ENCODE data around the gene TAOK2.

DNA sequence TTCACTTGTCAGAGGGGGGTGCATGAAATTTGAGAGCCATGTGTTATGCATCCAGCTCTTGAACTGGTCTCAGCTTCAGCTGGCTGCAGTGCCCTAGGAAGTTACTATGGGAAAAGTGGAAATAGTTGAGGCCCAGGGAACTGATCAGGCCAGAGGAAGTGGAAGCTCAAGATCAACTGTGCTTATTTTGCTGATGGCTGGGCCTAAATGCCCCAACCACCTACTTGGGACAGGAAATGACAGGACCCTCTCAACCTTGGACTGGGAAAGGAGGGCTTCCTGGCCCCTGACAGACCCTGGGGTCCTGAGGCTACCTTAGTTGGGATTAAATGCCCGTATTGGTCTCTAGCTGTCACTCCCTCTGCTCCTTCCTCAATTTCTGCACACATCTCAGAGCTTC lies 1.2 kb upstream of the TAOK2 start:
- TF ChIP-seq CTCF (IDR thresholded peaks at IDR 0.05; ENCODE audit: poor library complexity), result no peak
- no peak for TF ChIP-seq EZH2 (IDR thresholded peaks at IDR 0.05; ENCODE audit: borderline replicate concordance)
